GM20431 (cell line): ENCODE results near the gene PRRX2.
"Not testable (repeated sequence)": the region's sequence is repeated elsewhere in the genome, so short reads cannot be mapped to it uniquely, and the experiment has no call there.

ENCODE experiments used
- in situ Hi-C: fragments of 300-500 bp; cut with MseI, MboI; formaldehyde crosslinking; loops from one replicate; pipeline ENCODE4 v1.15.0; 2020; ENCODE audit warnings: low sequenced_read_pairs; ENCODE audit not compliant: unreplicated experiment

Gene PRRX2

DNA sequence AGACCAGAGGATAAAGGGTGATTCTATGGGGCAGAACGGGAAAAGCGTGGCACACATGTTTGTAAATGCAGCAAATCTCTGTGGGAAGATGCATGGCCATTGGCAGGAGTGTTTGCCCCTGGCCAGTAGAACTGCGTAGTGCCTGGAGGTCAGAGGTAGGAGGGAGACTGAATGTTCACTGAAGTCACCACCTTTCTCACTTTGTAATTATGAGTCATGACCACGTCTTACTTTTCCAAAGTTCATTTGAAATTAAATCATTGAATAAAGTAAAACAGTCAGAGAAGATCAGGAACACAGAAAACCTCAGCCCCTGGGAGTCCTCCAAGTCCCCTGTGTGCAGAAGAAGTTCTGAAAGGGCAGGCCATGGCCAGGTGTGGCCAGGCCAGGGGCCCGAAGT, 82.8 kb downstream of the PRRX2 start:
- in situ Hi-C loops, result no loop called here

DNA sequence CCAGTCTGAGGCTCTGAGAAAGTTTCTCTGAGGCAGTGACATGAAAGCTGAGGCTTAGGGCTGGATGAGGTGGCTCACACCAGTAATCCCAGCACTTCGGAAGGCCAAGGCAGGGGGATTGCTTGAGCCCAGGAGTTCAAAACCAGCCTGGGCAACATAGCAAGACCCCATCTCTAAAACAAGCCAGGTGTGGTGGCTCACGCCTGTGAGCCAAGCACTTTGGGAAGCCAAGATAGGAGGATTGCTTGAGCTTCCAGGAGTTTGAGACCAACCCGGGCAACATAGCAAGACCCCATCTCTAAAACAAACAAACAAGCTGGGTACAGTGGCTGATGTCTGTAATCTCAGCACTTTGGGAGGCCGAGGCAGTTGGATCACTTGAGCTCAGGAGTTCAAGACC, 83.6 kb downstream of the PRRX2 start:
- in situ Hi-C loops, result not testable (repeated sequence)

- in situ Hi-C loops, result no loop called here
Observed at GRCh38 chr9:129749575-129749974, 84.1 kb downstream of the PRRX2 start.

- in situ Hi-C loops, result no loop called here
Observed at GRCh38 chr9:129750013-129750638, 84.7 kb downstream of the PRRX2 start.

GRCh38 chr9:129751841-129752801, 86.7 kb downstream of the PRRX2 start:
- in situ Hi-C loops, result no loop called here

GRCh38 chr9:129752900-129753729, 87.7 kb downstream of the PRRX2 start, which contains the start of gene PTGES:
Gene PTGES, minus strand, starts transcription at chr9:129753042. Its CDS starts 30 bp downstream, at chr9:129753012.
- in situ Hi-C loops, result no loop called here

DNA sequence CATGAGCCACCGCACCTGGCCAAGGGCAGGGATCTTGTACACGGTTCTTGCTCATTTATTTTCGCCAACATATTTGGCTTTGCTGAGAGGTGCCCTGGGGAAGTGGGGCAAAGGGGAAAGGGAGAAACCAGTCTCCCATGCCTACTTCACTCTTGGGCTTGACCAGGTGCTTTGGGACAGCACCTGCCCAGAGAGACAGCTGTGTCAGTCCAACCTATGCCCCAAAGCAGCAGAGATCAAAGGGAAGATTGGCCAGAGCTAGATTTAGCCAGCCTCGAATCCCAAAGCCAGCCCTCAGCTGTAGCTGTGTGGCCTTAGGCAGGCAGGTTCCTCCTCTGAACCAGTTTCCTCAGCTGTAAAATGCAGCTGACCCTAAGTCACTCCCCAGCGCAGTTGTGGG, 89.7 kb downstream of the PRRX2 start:
- in situ Hi-C loops, result no loop called here

- in situ Hi-C loops, result no loop called here
Observed at GRCh38 chr9:129756191-129756590, 90.7 kb downstream of the PRRX2 start.

DNA sequence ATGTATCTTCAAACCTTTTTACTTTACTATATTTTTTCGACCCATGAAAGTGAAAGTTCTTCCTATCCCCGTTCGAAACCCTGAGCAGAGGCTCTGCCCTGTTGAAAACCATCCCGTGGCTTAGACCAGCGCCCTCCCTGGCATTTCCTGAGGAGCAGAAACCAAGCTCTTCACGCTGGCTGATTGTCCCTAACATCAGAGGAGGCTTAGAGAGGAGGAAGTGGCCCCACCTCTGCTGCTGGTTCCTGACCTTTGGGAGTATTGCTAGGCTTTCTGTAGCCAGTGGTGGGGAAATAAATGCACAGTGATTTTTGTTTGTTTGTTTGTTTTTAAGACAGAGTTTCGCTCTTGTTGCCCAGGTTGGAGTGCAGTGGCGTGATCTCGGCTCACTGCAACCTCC, 91.6 kb downstream of the PRRX2 start:
- in situ Hi-C loops, result no loop called here

- in situ Hi-C loops, result no loop called here
Observed at GRCh38 chr9:129759319-129759718, 93.9 kb downstream of the PRRX2 start.

DNA sequence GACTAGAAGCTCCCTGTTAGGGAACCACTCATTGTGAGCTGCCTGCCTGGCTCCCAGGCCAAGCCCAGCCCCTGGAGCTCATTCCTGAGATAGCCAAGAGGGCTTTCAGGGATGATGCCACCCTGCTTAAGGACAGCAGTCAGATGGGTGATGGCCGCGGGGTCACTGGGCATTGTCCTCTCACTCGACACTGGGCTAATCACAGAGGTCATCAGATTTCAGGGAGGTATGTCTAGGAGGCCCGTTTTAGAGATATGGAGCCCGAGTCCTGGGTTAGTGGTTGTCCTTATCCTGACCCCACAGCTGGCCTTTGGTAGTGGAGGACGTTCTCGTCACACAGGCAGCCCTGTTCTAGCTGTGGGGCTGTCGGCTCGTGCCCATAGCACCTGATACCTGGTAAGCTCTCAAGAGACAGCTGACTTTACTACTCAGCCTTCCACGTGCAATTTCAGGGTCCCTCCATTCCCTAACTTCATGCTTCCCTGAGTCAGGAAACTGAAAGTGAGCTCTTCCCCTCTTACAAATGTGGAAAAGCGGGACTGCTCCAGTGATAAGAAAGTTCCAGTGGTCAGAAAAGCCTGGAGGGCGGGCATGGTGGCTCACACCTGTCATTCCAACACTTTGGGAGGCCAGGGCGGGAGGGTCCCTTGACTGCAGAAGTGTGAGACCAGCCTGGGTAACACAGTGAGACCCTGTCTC, 94.5 kb downstream of the PRRX2 start:
- in situ Hi-C loops, result no loop called here

DNA sequence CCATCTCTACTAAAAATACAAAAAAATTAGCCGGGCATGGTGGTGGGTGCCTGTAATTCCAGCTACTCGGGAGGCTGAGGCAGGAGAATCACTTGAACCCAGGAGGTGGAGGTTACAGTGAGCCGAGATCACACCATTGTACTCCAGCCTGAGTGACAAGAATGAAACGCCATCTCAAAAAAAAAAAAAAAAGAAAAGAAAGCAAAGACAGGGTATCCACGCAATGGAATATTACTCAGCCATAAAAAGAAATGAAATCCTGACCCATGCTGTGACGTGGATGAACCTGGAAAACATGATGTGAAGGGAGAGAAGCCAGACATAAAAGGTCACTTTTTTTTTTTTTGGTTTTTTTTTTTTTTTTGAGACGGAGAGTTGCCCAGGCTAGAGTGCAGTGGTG, 95.3 kb downstream of the PRRX2 start:
- in situ Hi-C loops, result not testable (repeated sequence)

GRCh38 chr9:129761293-129761900, 96.0 kb downstream of the PRRX2 start:
- in situ Hi-C loops, result no loop called here

DNA sequence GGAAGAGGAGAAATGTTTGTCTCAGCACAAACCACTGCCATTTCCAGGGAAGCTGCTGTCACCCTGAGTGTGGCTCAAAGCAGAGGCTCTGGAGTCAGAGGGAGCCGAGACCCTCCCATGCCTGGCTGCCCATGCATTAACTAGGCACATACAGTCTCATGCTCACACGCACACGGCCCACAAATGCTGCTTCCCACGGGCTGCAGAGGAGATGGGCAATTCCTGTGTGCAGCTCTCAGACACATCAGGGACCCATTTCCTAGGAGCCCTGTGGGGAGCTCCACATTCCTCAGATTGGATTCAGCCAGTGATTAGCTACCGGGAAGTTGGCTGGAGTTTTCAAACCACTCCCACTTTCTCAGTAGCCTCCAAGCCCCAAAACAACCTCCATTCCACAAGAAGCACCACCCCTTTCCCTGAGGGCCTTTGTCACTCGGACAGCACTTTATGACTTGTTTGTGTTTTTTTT, 96.5 kb downstream of the PRRX2 start:
- in situ Hi-C loops, result no loop called here

GRCh38 chr9:129762370-129762984, 97.0 kb downstream of the PRRX2 start:
- in situ Hi-C loops, result not testable (repeated sequence)

DNA sequence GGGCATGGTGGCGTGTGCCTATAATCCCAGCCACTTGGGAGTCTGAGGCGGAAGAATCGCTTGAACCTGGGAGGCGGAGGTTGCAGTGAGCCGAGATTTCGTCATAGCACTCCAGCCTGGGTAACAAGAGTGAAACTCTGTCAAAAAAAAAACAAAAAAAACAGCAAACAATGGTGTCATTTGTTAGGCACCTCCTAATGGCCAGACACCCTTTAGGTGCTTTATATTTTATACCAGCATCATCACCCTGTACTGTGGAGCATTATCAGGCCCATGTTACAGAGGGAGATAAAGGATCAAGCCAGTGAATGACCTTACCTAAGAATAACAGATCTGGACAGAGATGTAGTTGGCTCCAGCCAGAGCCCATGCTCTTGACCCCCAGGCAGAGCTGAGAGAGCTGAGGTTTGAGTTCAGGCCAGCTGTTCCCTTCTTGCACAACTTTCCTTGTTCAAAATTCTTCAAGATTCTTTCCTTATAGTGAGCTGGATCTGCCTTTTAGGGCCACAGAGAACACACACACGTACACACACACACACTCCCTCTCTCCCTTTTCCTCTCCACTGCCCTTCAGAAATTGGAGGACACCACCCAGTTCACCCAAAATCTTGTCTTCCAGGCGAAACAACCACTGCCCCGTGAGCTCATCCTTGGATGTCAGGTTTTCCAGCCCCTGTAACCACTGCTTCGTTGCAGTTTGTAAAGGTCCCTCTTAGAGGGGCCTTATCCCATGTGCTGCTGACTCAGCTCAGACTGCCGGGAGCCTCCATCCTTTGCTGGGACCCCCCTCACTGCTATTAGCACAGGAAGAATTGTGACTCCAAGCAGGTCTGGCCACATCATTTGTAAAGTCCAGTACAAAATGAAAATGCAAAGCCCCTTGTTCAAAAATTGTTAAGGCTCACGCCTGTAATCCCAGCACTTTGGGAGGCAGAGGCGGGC, 97.8 kb downstream of the PRRX2 start:
- in situ Hi-C loops, result no loop called here

- in situ Hi-C loops, result no loop called here
Observed at GRCh38 chr9:129765764-129766317, 100.4 kb downstream of the PRRX2 start.

GRCh38 chr9:129768486-129768885, 103.0 kb downstream of the PRRX2 start:
- in situ Hi-C loops, result no loop called here
